Measurements from ENCODE around the gene ZNF335.

DNA sequence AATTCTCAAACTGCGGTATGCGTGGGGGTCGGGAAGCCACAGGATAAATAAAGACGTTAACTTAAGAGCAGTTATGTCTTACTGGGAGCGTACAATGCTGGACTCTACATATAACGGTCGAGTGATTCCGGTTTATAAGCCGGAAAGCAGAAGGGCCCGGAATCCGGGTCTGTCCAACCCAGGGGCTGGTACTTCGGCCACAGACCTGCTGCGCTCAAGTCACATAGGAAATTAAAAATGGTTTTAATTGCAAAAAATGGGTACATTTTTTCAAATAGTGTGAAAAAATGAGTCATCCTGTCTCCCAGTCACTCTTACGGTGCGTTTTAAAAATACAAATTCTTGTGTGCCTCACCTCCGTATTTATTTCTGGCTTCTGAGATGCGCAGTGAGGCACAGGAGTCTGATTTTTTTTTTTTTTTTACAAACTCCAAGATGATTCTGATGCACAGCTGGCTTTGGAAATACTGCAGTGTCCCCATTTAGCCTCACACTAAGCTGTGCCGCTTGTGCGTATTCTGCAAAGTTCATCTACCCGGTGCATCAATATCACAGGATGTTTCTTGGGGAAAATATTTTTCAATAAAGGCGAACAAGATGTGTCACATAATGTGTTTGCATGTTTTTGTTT lies 36.5 kb downstream of the ZNF335 start:
- TF ChIP-seq, protein P1, sequence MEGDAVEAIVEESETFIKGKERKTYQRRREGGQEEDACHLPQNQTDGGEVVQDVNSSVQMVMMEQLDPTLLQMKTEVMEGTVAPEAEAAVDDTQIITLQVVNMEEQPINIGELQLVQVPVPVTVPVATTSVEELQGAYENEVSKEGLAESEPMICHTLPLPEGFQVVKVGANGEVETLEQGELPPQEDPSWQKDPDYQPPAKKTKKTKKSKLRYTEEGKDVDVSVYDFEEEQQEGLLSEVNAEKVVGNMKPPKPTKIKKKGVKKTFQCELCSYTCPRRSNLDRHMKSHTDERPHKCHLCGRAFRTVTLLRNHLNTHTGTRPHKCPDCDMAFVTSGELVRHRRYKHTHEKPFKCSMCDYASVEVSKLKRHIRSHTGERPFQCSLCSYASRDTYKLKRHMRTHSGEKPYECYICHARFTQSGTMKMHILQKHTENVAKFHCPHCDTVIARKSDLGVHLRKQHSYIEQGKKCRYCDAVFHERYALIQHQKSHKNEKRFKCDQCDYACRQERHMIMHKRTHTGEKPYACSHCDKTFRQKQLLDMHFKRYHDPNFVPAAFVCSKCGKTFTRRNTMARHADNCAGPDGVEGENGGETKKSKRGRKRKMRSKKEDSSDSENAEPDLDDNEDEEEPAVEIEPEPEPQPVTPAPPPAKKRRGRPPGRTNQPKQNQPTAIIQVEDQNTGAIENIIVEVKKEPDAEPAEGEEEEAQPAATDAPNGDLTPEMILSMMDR (IDR thresholded peaks at IDR 0.05) = no peak
- no peak for TF ChIP-seq POLR2A (IDR thresholded peaks at IDR 0.05)
